Liver (tissue), 9 donors: ENCODE data around the gene RNF135. TPM values are rescaled to one million over a fixed set of nuclear protein-coding genes. Genes with fewer than 3 reads are reported as not detected.
"Not testable (repeated sequence)": the region's sequence is repeated elsewhere in the genome, so short reads cannot be mapped to it uniquely, and the experiment has no call there.

Source experiments
- DNase-seq: peaks from one replicate; pipeline ENCODE4 v3.0.0-alpha.2; 2017; ENCODE audit warnings: low spot score
- H3K27ac ChIP-seq, 2 donors: one replicate each; pipeline ENCODE4 v1.7.0; 2013; ENCODE audit warnings: inconsistent platforms in 2 of 2, low read length in 2 of 2, control low read depth in 1 of 2, low read depth in 1 of 2, mild to moderate bottlenecking in 1 of 2
- H3K27me3 ChIP-seq, 4 donors: one replicate each; pipeline versions ENCODE4 v1.6.1 to v1.7.0; 2013; ENCODE audit warnings: low read length in 3 of 4, inconsistent platforms in 1 of 4, mild to moderate bottlenecking in 1 of 4, moderate library complexity in 1 of 4; ENCODE audit not compliant: control insufficient read depth in 4 of 4, insufficient read depth in 4 of 4
- H3K36me3 ChIP-seq, 4 donors: one replicate each; pipeline versions ENCODE4 v1.6.1 to v1.7.0; 2013; ENCODE audit warnings: low read length in 3 of 4, mild to moderate bottlenecking in 3 of 4, low read depth in 1 of 4, moderate library complexity in 1 of 4; ENCODE audit not compliant: control insufficient read depth in 4 of 4, insufficient read depth in 3 of 4
- H3K4me1 ChIP-seq, 4 donors: one replicate each; pipeline versions ENCODE4 v1.6.1 to v1.7.0; 2013; ENCODE audit warnings: low read length in 3 of 4, mild to moderate bottlenecking in 3 of 4, moderate library complexity in 1 of 4; ENCODE audit not compliant: control insufficient read depth in 4 of 4, insufficient read depth in 4 of 4
- H3K4me3 ChIP-seq, 3 donors: one replicate each; pipeline versions ENCODE4 v1.6.1 to v1.7.0; 2013; ENCODE audit warnings: low read length in 3 of 3, control low read depth in 1 of 3, low read depth in 1 of 3, mild to moderate bottlenecking in 1 of 3
- H3K9ac ChIP-seq, 2 donors: one replicate each; pipeline ENCODE4 v1.7.0; 2013; ENCODE audit warnings: low read length in 2 of 2, mild to moderate bottlenecking in 2 of 2, moderate library complexity in 2 of 2, control low read depth in 1 of 2, low read depth in 1 of 2
- H3K9me3 ChIP-seq, 4 donors: one replicate each; pipeline versions ENCODE4 v1.6.1 to v1.7.0; 2013; ENCODE audit warnings: low read length in 3 of 4; ENCODE audit not compliant: control insufficient read depth in 4 of 4
- CTCF ChIP-seq: fragments of 150-350 bp; IDR thresholded peaks from 2 replicates; pipeline ENCODE4 v1.5.1; 2017; ENCODE audit warnings: improper control_type of control experiment, low read depth, low read length; ENCODE audit not compliant: missing input control
- EGR1 ChIP-seq, 2 donors: IDR thresholded peaks; 2 replicates each; pipeline ENCODE4 v1.6.1; 2016 to 2018; ENCODE audit warnings: antibody characterized with exemption in 2 of 2, low read depth in 2 of 2
- FOXA1 ChIP-seq: IDR thresholded peaks from 2 replicates; pipeline ENCODE4 v1.6.1; 2016; ENCODE audit warnings: antibody characterized with exemption
- FOXA2 ChIP-seq: IDR thresholded peaks from 2 replicates; pipeline ENCODE4 v1.6.1; 2016; ENCODE audit warnings: antibody characterized with exemption
- HNF4A ChIP-seq, 2 donors: conservative IDR thresholded peaks; 2 replicates each; pipeline ENCODE4 v1.6.1; 2016; ENCODE audit warnings: antibody characterized with exemption in 2 of 2, mild to moderate bottlenecking in 2 of 2
- HNF4G ChIP-seq: IDR thresholded peaks from 2 replicates; pipeline ENCODE4 v1.6.1; 2016; ENCODE audit warnings: antibody characterized with exemption
- JUND ChIP-seq, 2 donors: IDR thresholded peaks; 2 replicates each; pipeline ENCODE4 v1.6.1; 2016; ENCODE audit warnings: antibody characterized with exemption in 2 of 2
- RAD21 ChIP-seq, 2 donors: IDR thresholded peaks; 2 replicates each; pipeline ENCODE4 v1.6.1; 2016; ENCODE audit warnings: antibody characterized with exemption in 2 of 2, mild to moderate bottlenecking in 2 of 2
- REST ChIP-seq: IDR thresholded peaks from 2 replicates; pipeline ENCODE4 v1.6.1; 2016; ENCODE audit warnings: antibody characterized with exemption, mild to moderate bottlenecking
- TAF1 ChIP-seq: conservative IDR thresholded peaks from 2 replicates; pipeline ENCODE4 v1.6.1; 2016; ENCODE audit warnings: antibody characterized with exemption, mild to moderate bottlenecking
- YY1 ChIP-seq: IDR thresholded peaks from 2 replicates; pipeline ENCODE4 v1.6.1; 2016; ENCODE audit warnings: antibody characterized with exemption, mild to moderate bottlenecking
- WGBS: extraction: QIAGEN DNeasy Blood & Tissue Kit; methylation state at CpG from one replicate; pipeline ENCODE4 v1.1.7; 2013; 5-methylcytosine and 5-hydroxymethylcytosine counted together
- polyA plus RNA-seq, 2 donors: library from polyadenylated mRNA; stranded (reverse) in 1 of 2; unstranded in 1 of 2; fragments of 200-250 nt in 1 of 2; fragments of >200 nt in 1 of 2; fragmentation: Nextera tagmentation in 1 of 2; extraction: Ambion mirVana in 1 of 2; gene quantifications; one replicate each; pipeline versions ENCODE4 v1.2.1 to v1.2.3, GENCODE V29; 2013 to 2015
- total RNA-seq, 2 donors: library from RNA; depleted of rRNA; stranded (reverse); fragments of >200 nt; gene quantifications; one replicate each; pipeline ENCODE4 v1.2.3, GENCODE V29; 2014
- TF ChIP-seq, protein P1 (sequence below): IDR thresholded peaks from 2 replicates; pipeline ENCODE4 v1.6.1; 2016; ENCODE audit warnings: antibody characterized with exemption
- donor health status: healthy.
- donor health status: healthy.
- donor health status: healthy.
- donor health status: healthy.
- donor health status: healthy.

Gene RNF135
- total and polyA plus RNA-seq, 4 donors = 3.4 to 5.5 (median 3.7) TPM

GRCh38 chr17:30964876-30965275, 6.0 kb upstream of the RNF135 start:
- no peaks in the 10 kb centered on the region for H3K9me3 ChIP-seq
- 85% methylated on average over 5 of the region's 5 CpGs for WGBS
- peaks cover 0 to 2% (median 0%) of the 10 kb centered on the region in 4 donors for H3K4me1 ChIP-seq
- H3K27ac ChIP-seq = no peak overlapping the region
- no peak for DNase-seq
- no peak for TF ChIP-seq HNF4A (conservative IDR thresholded peaks at IDR 0.05)
- TF ChIP-seq, protein P1, sequence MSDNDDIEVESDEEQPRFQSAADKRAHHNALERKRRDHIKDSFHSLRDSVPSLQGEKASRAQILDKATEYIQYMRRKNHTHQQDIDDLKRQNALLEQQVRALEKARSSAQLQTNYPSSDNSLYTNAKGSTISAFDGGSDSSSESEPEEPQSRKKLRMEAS = no peak
- H3K4me3 ChIP-seq = no peak overlapping the region
- no peaks in the 10 kb centered on the region for H3K27me3 ChIP-seq
- H3K9ac ChIP-seq = no peak overlapping the region
- no peaks in the 10 kb centered on the region for H3K36me3 ChIP-seq

- Histone ChIP-seq H3K27ac (no peak overlapping the region), H3K9ac (no peak overlapping the region), H3K9me3 (no peaks in the 10 kb centered on the region), H3K36me3 (no peaks in the 10 kb centered on the region), H3K27me3 (no peaks in the 10 kb centered on the region), H3K4me1 (peaks cover 0 to 2% (median 0%) of the 10 kb centered on the region in 4 donors), H3K4me3 (no peak overlapping the region)
- TF ChIP-seq HNF4G (no peak), JUND (IDR thresholded peaks at IDR 0.05) (no peak), CTCF (no peak), EGR1 (IDR thresholded peaks at IDR 0.05; ENCODE audit: low read depth in 2 of 2) (no peak), REST (no peak), FOXA2 (no peak), TAF1 (no peak), YY1 (no peak), HNF4A (conservative IDR thresholded peaks at IDR 0.05) (no peak), RAD21 (IDR thresholded peaks at IDR 0.05) (no peak), FOXA1 (no peak)
- 87% methylated on average over 3 of the region's 3 CpGs for WGBS
- no peak for DNase-seq
These were observed 5.2 kb upstream of the RNF135 start for GRCh38 chr17:30965686-30966085.

- 91% methylated on average over 13 of the region's 13 CpGs for WGBS
- not testable (repeated sequence) for H3K4me3 ChIP-seq, H3K4me1 ChIP-seq, H3K27ac ChIP-seq, H3K27me3 ChIP-seq, H3K9ac ChIP-seq, H3K36me3 ChIP-seq, H3K9me3 ChIP-seq, DNase-seq
These were observed 2.9 kb upstream of the RNF135 start for GRCh38 chr17:30967911-30968310.
